HepG2 (cell line): Measurements from ENCODE around the gene ZNF581. TPM values are rescaled to one million over a fixed set of nuclear protein-coding genes. Genes with fewer than 3 reads are reported as not detected.
A peak's percentile ranks its signal among the peaks of the same experiment; 100 is the strongest.

Source experiments
- ATM ChIP-seq: fragments of 450-650 bp; IDR thresholded peaks from 2 replicates; pipeline ENCODE4 v1.7.1; 2017; ENCODE audit warnings: mild to moderate bottlenecking, borderline replicate concordance
- MATR3 ChIP-seq: sonication (generic); formaldehyde crosslinking; IDR thresholded peaks from 2 replicates; pipeline ENCODE4 v1.4.0; 2020; ENCODE audit warnings: missing genetic modification reagents
- PAWR ChIP-seq: sonication (generic); formaldehyde crosslinking; IDR thresholded peaks from 2 replicates; pipeline ENCODE4 v1.4.0; 2020; ENCODE audit warnings: missing genetic modification reagents, mild to moderate bottlenecking, borderline replicate concordance
- U2AF1 ChIP-seq: fragments of 200-400 bp; formaldehyde crosslinking; optimal IDR thresholded peaks from 2 replicates; pipeline ENCODE3; 2017; ENCODE audit warnings: mild to moderate bottlenecking, low read depth, low read length
- polyA plus RNA-seq, 8 experiments: library from polyadenylated mRNA; depleted of rRNA in 3 of 8; stranded (reverse) in 7 of 8; unstranded in 1 of 8; fragments of >200 nt; fragmentation: Illumina TruSeq in 4 of 8; extraction: Trizol in 4 of 8; gene quantifications; 2 replicates each; pipeline versions ENCODE4 v1.2.1 to v1.2.3, GENCODE V29; 2011 to 2016; ENCODE audit warnings: low read depth in 4 of 8, missing spikeins in 1 of 8, mixed read lengths in 1 of 8; ENCODE audit not compliant: insufficient read depth in 1 of 8
- total RNA-seq, 5 experiments: library from RNA; depleted of rRNA; stranded (reverse); fragments of >200 nt; fragmentation: Illumina TruSeq; extraction: Trizol; gene quantifications; 2 replicates each; pipeline ENCODE4 v1.2.3, GENCODE V29; 2016; ENCODE audit warnings: low read depth in 1 of 5
- TF ChIP-seq, protein P1 (sequence below): sonication (generic); formaldehyde crosslinking; IDR thresholded peaks from 2 replicates; pipeline ENCODE4 v1.5.1; 2020; ENCODE audit warnings: missing genetic modification reagents, mild to moderate bottlenecking, borderline replicate concordance
- TF ChIP-seq, protein P2 (sequence below): sonication (generic); formaldehyde crosslinking; IDR thresholded peaks from 2 replicates; pipeline ENCODE4 v1.4.0; 2020; ENCODE audit warnings: missing genetic modification reagents, mild to moderate bottlenecking, borderline replicate concordance
- TF ChIP-seq, protein P3 (sequence below): sonication (generic); formaldehyde crosslinking; IDR thresholded peaks from 2 replicates; pipeline ENCODE4 v1.4.0; 2020; ENCODE audit warnings: missing genetic modification reagents, borderline replicate concordance
- TF ChIP-seq, protein P4 (sequence below): sonication (generic); formaldehyde crosslinking; IDR thresholded peaks from 2 replicates; pipeline ENCODE4 v1.5.0; 2020; ENCODE audit warnings: mild to moderate bottlenecking, missing genetic modification reagents
- TF ChIP-seq, protein P5 (sequence below): sonication (generic); formaldehyde crosslinking; IDR thresholded peaks from 2 replicates; pipeline ENCODE4 v1.4.0; 2020; ENCODE audit warnings: missing genetic modification reagents
- TF ChIP-seq, protein P6 (sequence below): sonication (generic); formaldehyde crosslinking; IDR thresholded peaks from 2 replicates; pipeline ENCODE4 v1.4.0; 2020; ENCODE audit warnings: missing genetic modification reagents

The ZNF581 gene
- total and polyA plus RNA-seq, 2 of the 13 experiments (the other 11 are each of a cell fraction or from before 2014, with no cell fraction given): 19.6 to 49.5 TPM

DNA sequence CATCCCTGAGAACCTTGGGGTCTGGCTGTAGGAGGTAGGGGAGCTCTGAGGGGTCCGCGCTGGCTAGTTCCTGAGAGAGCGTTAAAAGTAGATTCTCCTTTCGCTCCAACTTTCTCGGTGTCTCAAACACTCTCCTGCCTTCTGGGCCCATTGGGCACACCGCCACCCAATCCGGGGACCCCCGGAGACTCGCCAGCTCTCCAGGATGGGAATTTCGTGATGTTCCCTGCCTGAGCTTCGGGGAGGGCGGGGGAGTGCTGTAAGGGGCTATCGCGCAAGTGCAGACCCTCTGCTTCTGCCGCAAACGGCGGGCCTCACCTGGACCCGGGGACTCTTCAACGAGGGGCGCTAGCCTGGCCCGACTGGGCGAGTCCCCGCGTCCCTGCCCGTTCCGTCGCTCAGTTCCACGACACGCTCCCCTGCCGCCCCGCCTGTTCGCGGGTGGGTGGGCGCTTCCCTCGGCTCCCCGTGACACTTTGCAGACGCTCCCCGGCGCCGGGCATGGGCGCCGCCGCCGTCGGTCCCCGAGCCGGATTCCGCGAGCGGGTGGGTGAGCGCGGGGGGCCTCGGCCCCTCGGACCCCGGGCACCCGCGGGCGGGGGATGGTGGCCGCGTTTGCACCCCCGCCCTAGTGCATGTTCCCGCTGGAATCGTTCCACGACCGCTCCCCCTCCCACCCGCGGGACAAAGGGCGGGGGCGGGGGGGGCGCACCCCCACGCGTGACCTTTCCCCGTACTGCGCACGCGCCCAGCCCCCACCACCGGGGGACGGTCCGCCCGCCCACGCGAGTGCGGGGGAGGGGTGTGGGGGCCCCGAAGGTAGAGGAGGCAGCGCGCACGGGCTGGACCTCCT, 4.5 kb downstream of the ZNF581 start, which contains the start of gene CCDC106 (continued):
- TF ChIP-seq, protein P1, sequence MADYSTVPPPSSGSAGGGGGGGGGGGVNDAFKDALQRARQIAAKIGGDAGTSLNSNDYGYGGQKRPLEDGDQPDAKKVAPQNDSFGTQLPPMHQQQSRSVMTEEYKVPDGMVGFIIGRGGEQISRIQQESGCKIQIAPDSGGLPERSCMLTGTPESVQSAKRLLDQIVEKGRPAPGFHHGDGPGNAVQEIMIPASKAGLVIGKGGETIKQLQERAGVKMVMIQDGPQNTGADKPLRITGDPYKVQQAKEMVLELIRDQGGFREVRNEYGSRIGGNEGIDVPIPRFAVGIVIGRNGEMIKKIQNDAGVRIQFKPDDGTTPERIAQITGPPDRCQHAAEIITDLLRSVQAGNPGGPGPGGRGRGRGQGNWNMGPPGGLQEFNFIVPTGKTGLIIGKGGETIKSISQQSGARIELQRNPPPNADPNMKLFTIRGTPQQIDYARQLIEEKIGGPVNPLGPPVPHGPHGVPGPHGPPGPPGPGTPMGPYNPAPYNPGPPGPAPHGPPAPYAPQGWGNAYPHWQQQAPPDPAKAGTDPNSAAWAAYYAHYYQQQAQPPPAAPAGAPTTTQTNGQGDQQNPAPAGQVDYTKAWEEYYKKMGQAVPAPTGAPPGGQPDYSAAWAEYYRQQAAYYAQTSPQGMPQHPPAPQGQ: no peak
- TF ChIP-seq, protein P2, sequence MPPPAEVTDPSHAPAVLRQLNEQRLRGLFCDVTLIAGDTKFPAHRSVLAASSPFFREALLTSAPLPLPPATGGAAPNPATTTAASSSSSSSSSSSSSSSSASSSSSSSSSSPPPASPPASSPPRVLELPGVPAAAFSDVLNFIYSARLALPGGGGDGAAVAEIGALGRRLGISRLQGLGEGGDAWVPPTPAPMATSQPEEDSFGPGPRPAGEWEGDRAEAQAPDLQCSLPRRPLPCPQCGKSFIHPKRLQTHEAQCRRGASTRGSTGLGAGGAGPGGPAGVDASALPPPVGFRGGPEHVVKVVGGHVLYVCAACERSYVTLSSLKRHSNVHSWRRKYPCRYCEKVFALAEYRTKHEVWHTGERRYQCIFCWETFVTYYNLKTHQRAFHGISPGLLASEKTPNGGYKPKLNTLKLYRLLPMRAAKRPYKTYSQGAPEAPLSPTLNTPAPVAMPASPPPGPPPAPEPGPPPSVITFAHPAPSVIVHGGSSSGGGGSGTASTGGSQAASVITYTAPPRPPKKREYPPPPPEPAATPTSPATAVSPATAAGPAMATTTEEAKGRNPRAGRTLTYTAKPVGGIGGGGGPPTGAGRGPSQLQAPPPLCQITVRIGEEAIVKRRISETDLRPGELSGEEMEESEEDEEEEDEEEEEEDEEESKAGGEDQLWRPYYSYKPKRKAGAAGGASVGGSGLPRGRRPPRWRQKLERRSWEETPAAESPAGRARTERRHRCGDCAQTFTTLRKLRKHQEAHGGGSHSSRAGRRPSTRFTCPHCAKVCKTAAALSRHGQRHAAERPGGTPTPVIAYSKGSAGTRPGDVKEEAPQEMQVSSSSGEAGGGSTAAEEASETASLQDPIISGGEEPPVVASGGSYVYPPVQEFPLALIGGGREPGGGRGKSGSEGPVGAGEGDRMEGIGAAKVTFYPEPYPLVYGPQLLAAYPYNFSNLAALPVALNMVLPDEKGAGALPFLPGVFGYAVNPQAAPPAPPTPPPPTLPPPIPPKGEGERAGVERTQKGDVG (CRISPR knock-in tag): no peak
- TF ChIP-seq U2AF1 (no peak), MATR3 (CRISPR knock-in tag) (no peak), ATM (no peak), PAWR (CRISPR knock-in tag) (no peak)
- TF ChIP-seq, protein P3, sequence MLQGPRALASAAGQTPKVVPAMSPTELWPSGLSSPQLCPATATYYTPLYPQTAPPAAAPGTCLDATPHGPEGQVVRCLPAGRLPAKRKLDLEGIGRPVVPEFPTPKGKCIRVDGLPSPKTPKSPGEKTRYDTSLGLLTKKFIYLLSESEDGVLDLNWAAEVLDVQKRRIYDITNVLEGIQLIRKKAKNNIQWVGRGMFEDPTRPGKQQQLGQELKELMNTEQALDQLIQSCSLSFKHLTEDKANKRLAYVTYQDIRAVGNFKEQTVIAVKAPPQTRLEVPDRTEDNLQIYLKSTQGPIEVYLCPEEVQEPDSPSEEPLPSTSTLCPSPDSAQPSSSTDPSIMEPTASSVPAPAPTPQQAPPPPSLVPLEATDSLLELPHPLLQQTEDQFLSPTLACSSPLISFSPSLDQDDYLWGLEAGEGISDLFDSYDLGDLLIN (CRISPR knock-in tag): no peak
- TF ChIP-seq, protein P4, sequence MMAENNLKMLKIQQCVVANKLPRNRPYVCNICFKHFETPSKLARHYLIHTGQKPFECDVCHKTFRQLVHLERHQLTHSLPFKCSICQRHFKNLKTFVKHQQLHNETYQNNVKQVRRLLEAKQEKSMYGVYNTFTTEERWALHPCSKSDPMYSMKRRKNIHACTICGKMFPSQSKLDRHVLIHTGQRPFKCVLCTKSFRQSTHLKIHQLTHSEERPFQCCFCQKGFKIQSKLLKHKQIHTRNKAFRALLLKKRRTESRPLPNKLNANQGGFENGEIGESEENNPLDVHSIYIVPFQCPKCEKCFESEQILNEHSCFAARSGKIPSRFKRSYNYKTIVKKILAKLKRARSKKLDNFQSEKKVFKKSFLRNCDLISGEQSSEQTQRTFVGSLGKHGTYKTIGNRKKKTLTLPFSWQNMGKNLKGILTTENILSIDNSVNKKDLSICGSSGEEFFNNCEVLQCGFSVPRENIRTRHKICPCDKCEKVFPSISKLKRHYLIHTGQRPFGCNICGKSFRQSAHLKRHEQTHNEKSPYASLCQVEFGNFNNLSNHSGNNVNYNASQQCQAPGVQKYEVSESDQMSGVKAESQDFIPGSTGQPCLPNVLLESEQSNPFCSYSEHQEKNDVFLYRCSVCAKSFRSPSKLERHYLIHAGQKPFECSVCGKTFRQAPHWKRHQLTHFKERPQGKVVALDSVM (CRISPR knock-in tag): peak; percentile 52
- TF ChIP-seq, protein P5, sequence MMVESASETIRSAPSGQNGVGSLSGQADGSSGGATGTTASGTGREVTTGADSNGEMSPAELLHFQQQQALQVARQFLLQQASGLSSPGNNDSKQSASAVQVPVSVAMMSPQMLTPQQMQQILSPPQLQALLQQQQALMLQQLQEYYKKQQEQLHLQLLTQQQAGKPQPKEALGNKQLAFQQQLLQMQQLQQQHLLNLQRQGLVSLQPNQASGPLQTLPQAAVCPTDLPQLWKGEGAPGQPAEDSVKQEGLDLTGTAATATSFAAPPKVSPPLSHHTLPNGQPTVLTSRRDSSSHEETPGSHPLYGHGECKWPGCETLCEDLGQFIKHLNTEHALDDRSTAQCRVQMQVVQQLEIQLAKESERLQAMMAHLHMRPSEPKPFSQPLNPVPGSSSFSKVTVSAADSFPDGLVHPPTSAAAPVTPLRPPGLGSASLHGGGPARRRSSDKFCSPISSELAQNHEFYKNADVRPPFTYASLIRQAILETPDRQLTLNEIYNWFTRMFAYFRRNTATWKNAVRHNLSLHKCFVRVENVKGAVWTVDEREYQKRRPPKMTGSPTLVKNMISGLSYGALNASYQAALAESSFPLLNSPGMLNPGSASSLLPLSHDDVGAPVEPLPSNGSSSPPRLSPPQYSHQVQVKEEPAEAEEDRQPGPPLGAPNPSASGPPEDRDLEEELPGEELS (CRISPR knock-in tag): no peak
- TF ChIP-seq, protein P6, sequence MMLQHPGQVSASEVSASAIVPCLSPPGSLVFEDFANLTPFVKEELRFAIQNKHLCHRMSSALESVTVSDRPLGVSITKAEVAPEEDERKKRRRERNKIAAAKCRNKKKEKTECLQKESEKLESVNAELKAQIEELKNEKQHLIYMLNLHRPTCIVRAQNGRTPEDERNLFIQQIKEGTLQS (CRISPR knock-in tag): no peak
